HG02610 (cell line): Measurements from ENCODE around the gene MYADM.
"Not testable (repeated sequence)": the region's sequence is repeated elsewhere in the genome, so short reads cannot be mapped to it uniquely, and the experiment has no call there.

ENCODE experiments used
- ATAC-seq: cut with Tn5 transposase; IDR thresholded peaks from one replicate; pipeline ENCODE4 v1.9.1; 2021; ENCODE audit warnings: mild to moderate bottlenecking, moderate library complexity; ENCODE audit not compliant: unreplicated experiment

Gene MYADM

DNA sequence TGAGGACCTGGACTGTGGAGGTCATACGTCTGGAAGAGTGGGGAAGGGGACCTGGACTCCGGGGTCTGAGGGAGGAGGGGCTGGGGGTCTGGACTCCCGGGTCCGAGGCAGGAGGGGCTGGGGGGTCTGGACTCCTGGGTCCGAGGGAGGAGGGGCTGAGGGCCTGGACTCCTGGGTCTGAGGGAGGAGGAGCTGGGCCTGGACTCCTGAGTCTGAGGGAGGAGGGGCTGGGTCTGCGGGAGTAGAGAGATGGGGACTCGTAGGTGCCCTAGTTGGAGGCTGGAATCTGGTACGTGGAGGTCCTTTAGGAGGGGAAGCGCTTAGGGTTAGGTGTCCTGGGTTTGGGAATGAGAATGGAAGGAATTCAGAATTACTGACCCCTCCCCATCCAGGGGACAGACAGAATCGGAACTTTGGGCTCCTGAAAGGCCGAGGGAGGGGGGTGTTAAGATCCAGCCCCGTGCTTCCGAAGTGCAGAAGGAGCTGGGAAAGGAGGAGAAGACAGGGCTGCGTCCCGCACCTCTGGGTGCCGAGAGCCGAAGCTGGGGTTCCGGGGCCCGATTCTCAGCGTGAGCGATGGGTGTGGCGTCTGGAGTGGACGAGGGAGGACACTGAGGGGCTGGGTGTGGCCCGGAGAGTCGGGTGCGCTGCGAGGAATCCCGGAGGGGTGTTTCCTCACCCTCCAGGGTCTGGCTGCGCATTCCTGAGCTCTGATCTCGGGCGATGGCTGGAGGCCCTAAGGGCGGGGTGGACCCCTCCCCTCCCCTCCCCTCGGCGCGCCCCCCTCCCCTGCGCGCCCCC, 608 bp downstream of the MYADM start:
- ATAC-seq = no peak

DNA sequence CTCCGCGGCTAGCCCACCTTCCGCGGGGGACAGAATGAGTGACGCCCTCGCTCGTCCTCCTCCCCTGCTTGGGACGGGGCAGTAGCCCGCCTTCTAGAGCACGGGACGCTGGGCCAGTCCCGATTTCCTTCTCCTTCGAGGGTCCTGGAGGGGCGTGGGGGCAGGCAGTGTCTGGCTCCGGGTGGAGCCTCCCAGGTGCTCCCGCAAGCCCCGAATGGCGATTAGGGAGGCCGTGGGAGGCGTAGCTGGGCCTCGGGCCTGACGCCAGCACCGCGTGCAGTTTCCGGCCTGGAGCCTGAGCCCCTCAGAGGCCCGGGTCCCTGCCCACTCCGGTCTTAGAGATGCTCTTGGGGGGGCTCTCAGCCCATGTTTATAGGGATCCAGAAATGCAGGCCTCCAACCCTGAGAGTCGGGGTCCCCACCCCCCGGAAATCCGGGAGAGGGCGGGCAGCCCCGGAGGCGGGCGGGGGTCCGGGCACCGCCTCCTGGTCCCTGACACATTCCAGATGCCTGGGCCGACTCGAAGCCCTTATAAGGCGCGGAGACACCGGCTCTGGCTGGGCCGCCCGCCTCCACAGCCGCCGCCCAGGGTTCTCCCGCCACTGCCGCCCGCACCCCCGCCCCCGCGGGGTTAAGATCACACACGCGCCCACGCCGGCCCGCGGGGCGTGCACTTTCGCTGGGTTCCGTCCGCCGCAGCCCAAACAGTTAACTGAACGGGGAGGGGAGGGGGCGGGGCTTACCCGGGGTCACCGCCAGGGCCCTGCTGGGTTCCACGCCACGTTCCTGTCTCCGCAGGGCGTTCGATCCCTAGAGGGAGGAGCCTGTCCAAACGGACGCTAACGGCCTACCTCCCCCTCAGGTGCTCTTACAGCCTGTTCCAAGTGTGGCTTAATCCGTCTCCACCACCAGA, 1.5 kb downstream of the MYADM start:
- peak; percentile 32 for ATAC-seq

DNA sequence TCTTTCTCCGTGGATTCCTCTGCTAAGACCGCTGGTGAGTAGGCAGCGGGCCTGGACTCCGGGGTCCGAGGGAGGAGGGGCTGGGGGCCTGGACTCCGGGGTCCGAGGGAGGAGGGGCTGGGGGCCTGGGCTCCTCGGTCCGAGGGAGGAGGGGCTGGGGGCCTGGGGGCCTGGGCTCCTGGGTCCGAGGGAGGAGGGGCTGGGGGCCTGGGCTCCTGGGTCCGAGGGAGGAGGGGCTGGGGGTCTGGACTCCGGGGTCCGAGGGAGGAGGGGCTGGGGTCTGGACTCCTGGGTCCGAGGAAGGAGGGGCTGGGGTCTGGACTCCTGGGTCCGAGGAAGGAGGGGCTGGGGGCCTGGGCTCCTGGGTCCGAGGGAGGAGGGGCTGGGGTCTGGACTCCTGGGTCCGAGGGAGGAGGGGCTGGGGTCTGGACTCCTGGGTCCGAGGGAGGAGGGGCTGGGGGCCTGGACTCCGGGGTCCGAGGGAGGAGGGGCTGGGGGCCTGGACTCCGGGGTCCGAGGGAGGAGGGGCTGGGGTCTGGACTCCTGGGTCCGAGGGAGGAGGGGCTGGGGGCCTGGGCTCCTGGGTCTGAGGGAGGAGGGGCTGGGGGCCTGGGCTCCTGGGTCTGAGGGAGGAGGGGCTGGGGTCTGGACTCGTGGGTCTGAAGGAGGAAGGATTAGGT, 2.3 kb downstream of the MYADM start:
- ATAC-seq = not testable (repeated sequence)

DNA sequence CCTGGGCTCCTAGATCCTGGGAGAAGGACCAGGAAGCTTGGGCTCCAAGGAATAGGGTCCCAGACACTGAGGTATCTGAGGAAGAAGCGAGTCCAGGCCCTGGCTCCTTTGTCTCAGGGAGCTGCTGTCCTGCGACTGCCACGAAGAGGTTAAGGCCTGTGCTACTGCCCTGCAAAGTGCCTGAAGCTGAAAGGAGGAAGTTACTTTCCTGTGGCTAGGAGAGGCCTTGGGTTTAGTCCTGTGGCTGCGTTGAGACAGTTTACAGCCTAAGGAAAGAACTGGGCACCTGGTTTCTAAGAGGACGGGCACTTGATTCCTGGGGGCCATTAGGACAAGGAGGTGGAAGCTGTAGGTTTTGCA, 2.8 kb downstream of the MYADM start:
- ATAC-seq = no peak

DNA sequence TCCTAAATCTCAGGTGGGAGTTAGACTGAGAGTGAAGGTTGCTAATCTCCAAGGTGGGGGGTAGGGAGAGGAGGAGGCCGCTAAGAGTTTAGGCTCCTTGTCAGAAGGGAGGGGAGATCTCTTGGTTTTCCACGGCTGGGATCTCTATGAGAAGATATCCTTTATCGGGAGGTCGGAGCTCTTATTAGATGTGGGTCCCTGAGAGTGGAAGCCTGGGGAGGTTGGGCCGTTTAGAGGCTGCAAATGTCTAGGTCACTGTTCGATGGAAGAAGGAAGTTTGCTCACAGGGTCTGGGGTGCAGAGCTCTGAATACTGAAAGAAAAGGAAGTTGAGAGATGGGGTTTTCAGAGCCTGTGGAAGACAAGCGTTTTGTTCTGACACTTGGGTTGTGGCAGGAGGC, 3.8 kb downstream of the MYADM start:
- ATAC-seq = no peak

DNA sequence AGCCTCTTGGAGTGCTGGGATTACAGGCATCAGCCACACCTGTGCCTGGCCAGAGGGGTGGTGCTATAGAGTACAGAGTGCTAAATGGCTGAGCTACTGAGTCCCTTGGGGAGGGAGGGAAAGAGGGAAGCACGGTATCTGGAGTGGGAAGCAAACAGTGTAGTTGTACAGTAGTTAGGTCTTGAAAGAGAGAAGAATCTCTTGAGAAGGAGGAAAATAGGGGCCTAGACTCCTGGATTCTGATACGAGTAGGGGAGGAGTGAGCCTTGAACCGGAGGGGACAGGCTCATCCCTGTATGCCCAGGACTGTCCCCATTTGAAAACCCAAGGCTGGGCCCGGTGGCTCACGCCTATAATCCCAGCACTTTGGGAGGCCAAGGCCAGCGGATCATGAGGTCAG, 5.1 kb downstream of the MYADM start:
- no peak for ATAC-seq

DNA sequence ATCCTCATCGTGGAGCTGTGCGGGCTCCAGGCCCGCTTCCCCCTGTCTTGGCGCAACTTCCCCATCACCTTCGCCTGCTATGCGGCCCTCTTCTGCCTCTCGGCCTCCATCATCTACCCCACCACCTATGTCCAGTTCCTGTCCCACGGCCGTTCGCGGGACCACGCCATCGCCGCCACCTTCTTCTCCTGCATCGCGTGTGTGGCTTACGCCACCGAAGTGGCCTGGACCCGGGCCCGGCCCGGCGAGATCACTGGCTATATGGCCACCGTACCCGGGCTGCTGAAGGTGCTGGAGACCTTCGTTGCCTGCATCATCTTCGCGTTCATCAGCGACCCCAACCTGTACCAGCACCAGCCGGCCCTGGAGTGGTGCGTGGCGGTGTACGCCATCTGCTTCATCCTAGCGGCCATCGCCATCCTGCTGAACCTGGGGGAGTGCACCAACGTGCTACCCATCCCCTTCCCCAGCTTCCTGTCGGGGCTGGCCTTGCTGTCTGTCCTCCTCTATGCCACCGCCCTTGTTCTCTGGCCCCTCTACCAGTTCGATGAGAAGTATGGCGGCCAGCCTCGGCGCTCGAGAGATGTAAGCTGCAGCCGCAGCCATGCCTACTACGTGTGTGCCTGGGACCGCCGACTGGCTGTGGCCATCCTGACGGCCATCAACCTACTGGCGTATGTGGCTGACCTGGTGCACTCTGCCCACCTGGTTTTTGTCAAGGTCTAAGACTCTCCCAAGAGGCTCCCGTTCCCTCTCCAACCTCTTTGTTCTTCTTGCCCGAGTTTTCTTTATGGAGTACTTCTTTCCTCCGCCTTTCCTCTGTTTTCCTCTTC, 6.3 kb downstream of the MYADM start:
- no peak for ATAC-seq

DNA sequence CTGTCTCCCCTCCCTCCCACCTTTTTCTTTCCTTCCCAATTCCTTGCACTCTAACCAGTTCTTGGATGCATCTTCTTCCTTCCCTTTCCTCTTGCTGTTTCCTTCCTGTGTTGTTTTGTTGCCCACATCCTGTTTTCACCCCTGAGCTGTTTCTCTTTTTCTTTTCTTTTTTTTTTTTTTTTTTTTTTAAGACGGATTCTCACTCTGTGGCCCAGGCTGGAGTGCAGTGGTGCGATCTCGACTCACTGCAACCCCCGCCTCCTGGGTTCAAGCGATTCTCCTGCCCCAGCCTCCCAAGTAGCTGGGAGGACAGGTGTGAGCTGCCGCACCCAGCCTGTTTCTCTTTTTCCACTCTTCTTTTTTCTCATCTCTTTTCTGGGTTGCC, 6.9 kb downstream of the MYADM start:
- ATAC-seq = no peak

DNA sequence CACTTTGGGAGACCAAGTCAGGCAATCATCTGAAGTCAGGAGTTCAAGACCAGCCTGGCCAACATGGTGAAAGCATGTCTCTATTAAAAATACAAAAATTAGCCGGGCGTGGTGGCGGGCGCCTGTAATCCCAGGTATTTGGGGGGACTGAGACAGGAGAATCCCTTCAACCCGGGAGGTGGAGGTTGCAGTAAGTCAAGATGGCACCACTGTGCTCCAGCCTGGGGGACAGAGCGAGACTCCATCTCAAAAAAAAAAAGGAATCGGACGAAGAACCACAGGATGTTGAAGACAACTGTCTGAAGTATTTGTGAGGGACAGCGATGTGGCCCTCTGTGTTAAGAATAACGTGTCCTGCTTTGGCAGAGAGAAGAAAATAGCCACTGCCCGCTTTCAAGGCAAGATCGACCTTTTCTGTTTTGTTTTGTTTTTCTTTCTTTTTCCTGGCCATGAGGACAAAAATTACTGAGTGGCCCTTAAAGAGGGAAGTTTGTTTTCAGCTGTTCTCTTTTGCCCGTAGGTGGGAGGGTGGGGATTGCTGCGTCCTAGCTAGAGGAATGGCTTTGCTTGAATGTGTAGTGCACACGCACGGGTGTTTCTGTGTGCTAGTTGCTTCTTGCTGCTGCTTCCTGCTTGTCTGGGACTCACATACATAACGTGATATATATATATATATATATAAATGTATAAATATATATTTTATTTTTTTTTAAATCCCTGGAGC, 8.1 kb downstream of the MYADM start:
- ATAC-seq = no peak

DNA sequence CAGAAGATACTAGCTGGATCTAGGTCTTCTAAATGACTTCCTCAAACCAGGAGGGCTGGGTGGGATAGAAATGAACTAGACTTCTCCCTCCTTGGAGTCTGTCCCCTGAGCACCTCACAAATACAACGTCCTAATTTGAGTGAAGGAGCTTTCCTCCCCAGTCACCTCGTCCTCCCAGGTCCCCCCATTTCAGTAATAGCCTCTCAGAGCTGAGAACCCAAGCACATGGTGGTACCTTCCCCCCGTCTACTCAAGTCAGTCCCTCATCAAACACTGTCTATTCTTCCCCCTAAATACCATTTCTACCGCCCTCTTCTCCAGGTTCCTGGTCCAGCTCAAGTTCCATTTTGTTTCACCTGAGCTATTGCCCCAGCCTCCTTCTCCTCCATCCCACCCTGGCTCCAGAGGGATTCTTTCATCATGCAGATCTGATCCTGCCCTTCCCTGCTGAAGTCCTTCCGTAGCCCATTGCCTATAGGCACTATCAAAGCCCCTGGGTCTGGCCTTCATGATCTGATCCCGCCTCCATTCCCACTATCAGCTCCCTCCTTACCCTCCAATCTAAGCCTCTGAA, 9.1 kb downstream of the MYADM start:
- ATAC-seq = no peak

DNA sequence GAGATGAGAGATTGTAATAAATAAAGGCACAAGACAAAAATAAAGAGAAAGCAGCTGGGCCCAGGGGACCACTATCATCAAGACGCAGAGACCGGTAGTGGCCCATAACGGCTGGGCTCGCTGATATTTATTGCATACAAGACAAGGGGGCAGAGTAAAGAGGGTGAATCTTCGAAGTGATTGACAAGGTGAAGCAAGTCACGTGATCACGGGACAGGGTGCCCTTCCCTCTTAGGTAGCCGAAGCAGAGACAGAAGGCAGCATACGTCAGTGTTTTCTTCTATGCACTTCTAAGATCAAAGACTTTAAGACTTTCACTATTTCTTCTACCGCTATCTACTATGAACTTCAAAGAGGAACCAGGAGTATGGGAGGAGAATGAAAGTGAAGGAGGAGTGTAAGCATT, 9.7 kb downstream of the MYADM start:
- ATAC-seq = no peak

DNA sequence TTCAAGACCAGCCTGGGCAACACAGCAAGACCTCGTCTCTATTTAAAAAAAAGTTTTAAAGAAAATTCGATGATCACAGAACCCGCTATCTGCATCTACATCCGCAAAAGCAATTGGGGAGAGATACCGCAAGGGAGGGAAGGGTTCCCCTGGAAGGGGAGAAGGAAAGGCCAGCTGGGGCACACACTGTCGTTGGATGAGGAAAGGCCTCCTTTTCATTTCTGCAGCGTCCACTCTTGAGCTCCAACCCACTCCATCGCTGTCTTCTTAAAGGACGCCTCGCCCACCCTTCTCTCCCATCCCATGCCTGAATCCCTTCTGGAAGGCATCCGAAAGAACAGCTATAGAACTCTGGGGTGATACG, 11.1 kb downstream of the MYADM start:
- no peak for ATAC-seq

DNA sequence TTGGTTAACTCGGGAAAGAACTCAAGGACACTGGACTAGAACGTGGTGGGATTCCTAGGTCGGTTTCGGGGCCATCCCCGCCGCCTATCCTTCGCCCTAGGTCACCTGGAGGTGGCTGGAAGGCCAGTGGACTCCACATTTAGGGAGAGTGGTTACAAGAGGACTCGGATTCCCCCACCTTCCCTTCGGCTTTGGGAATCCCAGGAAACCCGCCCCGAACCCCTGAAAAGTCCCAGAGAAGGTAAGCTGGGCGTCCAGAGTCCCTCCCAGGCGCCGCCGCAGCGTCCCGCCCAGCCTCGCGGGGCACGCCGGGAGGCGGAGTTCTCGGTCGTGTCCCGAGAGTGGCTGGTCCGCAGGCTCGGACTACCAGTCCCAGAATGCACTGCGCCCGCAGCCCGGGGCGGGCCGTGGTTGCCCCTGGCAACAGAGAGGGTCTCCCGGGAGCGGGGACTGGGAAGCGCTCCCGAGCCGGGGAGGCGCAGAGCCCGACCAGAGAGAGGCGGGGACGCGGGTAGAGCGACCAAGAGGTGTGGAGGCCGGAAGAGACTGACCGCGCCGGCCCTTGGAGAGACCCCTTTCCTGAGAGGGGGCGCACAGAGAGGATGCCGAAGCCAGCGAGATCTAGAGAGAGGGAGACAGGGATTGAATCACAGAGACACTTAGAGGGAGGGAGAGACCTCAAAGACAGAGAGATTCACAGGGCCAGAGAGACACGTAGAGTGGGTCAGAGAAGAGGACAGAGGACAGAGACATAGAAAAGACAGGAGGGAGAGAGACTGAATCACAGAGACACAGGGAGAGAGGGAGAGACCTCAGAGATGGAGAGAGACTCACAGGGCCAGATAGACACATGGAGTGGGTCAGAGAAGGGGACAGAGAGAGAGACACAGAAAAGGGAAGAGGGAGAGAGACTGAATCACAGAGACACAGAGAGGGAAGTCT, 11.7 kb downstream of the MYADM start:
- peak; percentile 92 for ATAC-seq

DNA sequence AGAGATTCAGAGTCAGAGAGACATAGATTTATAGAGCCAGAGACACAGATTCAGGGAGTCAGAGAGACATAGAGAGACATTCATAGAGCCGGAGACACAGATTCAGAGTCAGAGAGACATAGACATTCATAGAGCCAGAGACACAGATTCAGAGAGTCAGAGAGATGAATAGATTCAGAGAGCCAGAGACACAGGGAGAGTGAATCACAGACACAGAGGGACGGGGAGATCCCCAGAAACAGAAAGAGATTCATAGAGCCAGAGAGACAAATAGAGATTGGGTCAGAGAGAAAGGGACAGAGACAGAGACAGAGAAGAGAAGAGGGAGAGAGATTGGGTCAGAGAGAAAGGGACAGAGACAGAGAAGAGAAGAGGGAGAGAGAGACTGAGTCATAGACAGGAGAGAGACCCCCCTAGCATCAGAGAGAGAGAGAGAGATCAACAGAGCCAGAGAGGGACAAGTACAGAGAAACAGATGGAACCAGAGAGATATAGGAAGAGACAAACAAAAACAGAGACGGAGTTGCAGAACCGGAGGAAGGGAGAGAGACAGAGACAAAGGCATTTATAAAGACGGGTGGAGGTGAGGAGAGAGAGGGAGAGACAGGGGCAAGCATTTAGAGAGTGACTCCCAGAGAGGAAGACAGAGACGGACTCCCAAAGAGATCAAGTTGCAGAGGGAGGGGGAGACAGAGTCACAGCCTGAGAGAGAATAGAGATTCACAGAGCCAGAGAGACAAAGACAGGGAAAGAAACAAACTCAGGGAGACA, 13.2 kb downstream of the MYADM start:
- ATAC-seq = no peak

DNA sequence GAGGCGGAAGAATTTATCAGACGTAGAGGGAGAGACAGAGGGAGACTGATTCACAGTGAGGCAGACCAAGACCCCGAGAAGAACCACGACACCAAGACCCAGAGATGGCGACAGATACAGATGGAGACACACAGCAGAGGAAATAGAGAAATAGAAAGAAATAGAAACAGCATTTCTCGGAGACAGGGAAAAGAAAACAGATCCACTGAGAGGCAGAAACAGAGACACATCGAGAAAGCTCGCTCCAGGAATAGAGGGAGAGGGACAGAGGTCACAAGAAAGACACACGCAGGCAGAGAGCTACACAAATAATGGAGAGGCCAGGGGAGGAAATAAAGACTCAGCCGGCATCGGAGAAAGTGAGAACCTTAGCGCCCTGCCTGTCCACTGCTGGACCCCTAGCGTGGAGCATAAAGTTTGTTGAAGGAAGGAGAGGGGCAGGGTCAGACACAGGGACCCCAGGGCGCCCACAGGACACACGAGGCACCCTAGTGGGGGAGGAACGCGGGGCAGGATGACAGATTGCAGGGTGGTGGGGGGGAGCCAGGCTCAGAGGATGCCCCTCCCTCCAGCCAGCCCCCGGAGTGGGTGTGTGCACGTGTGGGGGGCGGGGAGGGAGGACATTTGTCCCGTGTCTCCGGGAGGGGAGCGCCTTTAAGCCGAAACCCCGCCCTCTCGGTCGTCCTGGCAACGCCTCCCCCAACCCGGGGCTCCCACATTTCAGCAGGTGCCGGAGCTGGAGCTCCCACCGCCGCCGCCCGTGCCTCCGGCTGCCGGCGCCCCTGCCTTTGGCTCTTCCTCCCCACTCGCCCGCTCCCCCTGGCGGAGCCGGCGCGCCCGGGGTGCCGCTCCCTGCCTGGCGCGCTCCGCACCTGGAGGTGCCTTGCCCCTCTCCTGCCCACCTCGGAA, 14.1 kb downstream of the MYADM start, which contains the start of gene PRKCG:
PRKCG (plus strand) TSS at position 716 of the 909 bp plus-strand sequence. CDS start 298 bp downstream, outside the sequence.
- ATAC-seq = no peak

DNA sequence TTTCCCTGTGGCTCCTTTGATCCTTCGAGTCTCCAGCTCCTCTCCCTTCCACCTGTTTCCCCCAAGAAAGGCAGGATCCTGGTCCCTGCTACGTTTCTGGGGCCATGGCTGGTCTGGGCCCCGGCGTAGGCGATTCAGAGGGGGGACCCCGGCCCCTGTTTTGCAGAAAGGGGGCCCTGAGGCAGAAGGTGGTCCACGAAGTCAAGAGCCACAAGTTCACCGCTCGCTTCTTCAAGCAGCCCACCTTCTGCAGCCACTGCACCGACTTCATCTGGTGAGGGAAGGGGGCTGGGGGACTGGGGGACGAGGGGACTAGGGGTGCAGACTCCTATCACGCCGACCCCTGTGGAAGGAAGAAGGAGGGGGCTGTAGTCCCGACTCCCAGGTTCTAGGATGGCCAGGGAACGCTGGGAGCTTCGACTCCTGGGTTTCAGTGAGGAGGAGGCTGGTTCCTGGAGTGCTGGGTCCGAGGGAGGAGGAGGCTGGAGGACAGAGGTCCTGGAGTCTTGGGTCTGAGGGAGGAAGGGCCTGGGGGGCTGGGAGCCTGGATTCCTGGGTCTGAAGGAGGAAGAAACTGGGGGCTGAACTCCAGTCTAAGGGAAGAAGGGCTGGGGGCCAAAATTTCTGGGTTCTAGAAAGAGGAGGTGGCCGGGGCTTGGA, 14.8 kb downstream of the MYADM start:
- no peak for ATAC-seq
